GM19328 (cell line): ENCODE data around the gene CACNA2D3.

Source experiments
- ATAC-seq: cut with Tn5 transposase; IDR thresholded peaks from one replicate; pipeline ENCODE4 v1.9.1; 2021; ENCODE audit warnings: mild to moderate bottlenecking, moderate library complexity; ENCODE audit not compliant: unreplicated experiment

Gene CACNA2D3

GRCh38 chr3:54935869-54936268, 813.5 kb downstream of the CACNA2D3 start:
- ATAC-seq = no peak

GRCh38 chr3:54936561-54936960, 814.2 kb downstream of the CACNA2D3 start:
- ATAC-seq = no peak

GRCh38 chr3:54939557-54940300, 817.4 kb downstream of the CACNA2D3 start:
- ATAC-seq = no peak

- no peak for ATAC-seq
These were observed 818.6 kb downstream of the CACNA2D3 start for GRCh38 chr3:54940971-54941370.

GRCh38 chr3:54941690-54942362, 819.5 kb downstream of the CACNA2D3 start:
- ATAC-seq = no peak

GRCh38 chr3:54949491-54950044, 827.2 kb downstream of the CACNA2D3 start:
- ATAC-seq = no peak

DNA sequence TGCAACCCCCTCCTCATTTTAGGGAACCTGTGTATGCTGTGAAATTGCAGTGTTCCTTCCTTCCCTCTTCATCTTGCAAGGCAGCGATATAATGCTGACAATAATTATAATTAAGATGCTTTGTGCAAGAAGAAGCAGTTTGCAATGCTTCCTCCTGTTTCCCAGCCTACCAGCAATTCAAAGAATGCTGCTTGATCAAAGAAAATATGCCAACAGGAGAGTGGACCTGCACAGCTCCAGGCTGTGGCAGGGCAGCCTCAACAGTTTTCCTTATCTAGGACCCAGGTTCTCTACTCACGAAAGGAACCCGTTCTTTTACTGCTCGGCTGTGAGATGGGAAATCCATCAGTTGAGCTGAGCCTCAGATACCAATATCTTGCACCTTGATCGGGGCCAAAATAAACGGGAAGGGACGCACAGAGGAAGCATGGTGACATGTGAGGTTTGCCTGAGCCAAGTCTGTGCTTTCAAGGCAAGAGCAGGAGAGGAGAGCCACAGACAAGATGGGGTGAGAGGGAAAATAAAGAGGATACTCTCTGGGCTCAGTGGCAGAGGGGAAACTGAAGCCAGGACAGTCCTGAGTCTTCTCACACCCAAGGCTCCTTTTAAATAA, 828.1 kb downstream of the CACNA2D3 start:
- ATAC-seq = no peak

DNA sequence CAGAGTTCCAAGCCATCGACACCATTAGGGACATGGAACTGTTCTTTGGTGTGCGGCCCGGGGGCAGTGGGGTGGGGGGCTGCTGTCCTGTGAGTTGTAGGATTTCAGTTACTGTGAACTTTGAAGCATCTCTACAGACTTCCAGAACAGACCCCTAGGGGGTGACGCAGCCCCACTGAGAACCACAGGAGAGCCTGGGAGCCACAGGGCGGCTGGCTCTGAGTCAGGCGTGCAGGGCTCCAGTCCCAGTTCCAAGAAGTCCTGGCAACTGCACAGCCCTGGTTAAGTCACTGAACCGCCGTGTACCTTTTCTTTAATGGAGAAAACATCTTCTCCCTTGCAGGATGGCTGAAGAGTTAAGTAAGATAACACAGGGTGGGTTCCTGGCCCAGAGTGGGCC, 829.1 kb downstream of the CACNA2D3 start:
- ATAC-seq = no peak

- no peak for ATAC-seq
These were observed 831.7 kb downstream of the CACNA2D3 start for GRCh38 chr3:54954022-54954421.

GRCh38 chr3:54954521-54954920, 832.2 kb downstream of the CACNA2D3 start:
- no peak for ATAC-seq

- no peak for ATAC-seq
These were observed 833.1 kb downstream of the CACNA2D3 start for GRCh38 chr3:54955496-54955895.

GRCh38 chr3:54955941-54956340, 833.6 kb downstream of the CACNA2D3 start:
- no peak for ATAC-seq

DNA sequence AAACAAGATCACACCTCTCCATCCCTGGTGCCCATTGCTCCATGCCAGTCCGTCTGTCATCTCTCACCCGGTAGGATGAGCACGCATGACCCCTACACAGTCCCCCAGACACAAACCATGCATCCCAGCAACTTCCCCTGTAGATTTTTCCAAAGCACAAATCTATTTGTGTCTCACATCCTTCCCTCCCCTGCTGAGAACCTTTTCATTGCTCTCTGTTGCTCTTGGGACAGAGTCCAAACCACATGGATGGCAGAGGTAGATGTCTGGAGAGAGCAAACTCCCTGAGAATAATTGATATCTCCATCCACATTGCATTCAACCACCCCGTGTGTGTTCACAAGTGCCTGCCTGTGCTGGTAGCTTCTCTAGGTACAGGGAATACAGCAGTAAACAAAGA, 835.4 kb downstream of the CACNA2D3 start:
- no peak for ATAC-seq

GRCh38 chr3:54960082-54960481, 837.7 kb downstream of the CACNA2D3 start:
- no peak for ATAC-seq

- no peak for ATAC-seq
These were observed 838.3 kb downstream of the CACNA2D3 start for GRCh38 chr3:54960701-54961100.

GRCh38 chr3:54962200-54962599, 839.8 kb downstream of the CACNA2D3 start:
- no peak for ATAC-seq

DNA sequence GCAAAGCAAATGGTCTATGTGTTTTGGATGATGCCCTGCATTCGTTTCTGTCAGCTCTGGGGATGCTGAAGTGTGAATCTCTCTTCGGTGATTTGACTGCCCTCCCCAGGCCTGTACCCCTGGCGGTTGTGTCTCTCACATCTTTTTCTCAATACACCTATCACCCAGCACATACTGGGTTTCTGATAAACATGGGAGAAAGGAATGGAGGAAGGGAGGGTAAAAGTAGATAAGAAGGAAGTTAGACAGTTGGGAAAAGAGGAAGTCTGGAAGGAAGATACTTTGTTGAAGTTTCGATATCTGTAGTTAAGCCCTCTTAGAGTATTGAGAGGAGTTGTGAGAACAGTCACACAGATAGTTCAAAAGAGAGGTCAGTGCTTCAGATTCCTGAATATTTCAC, 841.3 kb downstream of the CACNA2D3 start:
- no peak for ATAC-seq

GRCh38 chr3:54964081-54964480, 841.7 kb downstream of the CACNA2D3 start:
- no peak for ATAC-seq

DNA sequence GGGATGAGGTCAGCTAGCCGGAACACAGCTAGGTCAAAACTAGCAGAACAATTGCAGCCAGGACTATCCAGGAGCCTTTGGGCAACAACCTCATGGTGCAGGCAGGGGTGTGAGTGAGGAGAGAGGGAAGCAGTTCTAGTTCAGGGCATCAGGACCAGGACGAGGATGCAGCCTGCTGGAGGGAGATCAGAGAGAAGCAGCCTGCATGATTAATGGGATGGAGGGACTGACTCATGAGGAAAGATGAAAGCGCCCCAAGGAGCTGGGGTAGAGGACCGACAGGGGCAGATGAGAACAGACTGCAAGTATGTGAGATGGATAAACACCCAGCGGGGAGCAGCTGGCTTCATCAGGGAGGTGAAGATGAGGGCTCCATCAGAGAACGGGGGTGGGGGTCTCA, 843.4 kb downstream of the CACNA2D3 start:
- ATAC-seq = no peak

GRCh38 chr3:54966979-54967378, 844.6 kb downstream of the CACNA2D3 start:
- no peak for ATAC-seq

DNA sequence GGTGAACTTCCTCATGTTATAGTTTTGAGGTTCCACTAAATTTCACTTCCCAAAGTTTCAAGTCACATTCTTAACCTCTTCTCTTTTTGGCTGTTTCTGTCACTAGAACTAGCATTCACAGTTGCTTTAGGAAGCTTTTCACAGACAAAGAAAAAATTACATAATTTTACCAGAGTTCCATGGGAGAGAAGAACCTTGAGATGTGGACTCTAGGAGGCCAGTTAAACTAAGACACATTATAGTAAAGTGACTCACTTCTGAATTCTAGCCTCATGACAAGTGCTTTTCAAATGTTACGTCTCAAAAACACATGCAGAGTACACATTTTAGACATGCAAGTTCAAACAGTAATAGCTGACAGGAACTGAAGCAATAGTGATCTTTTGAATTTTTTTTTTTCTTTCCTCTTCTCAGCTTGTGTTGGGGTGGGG, 845.4 kb downstream of the CACNA2D3 start:
- no peak for ATAC-seq
